HG02798 (cell line): ENCODE results near the gene TXN2.
"Not testable (repeated sequence)": the region's sequence is repeated elsewhere in the genome, so short reads cannot be mapped to it uniquely, and the experiment has no call there.

Experiments
- ATAC-seq: cut with Tn5 transposase; IDR thresholded peaks from one replicate; pipeline ENCODE4 v1.9.1; 2021; ENCODE audit warnings: mild to moderate bottlenecking; ENCODE audit not compliant: unreplicated experiment, poor library complexity

The TXN2 gene

GRCh38 chr22:36481393-36482168 is at the start of gene TXN2:
TSS of gene TXN2 (minus strand) at chr22:36481640. CDS start at chr22:36480837, 803 bp downstream.
- peak; percentile 91 for ATAC-seq

- peak; percentile 96 for ATAC-seq
These were observed 47.6 kb upstream of the TXN2 start, which contains the start of gene EIF3D for GRCh38 chr22:36528795-36529751. TSS of gene EIF3D (minus strand) at chr22:36529166. CDS start at chr22:36526121, 3,045 bp downstream.

- no peak for ATAC-seq
These were observed 46.9 kb upstream of the TXN2 start for GRCh38 chr22:36528341-36528740.

- no peak for ATAC-seq
These were observed 41.2 kb upstream of the TXN2 start for GRCh38 chr22:36522662-36523061.

GRCh38 chr22:36520423-36520822 is 39.0 kb upstream of the TXN2 start:
- no peak for ATAC-seq

- not testable (repeated sequence) for ATAC-seq
These were observed 38.5 kb upstream of the TXN2 start for GRCh38 chr22:36519906-36520305.

- no peak for ATAC-seq
These were observed 33.3 kb upstream of the TXN2 start for GRCh38 chr22:36514766-36515165.

GRCh38 chr22:36512991-36513390 is 31.6 kb upstream of the TXN2 start:
- no peak for ATAC-seq

- ATAC-seq, result no peak
These were observed 30.9 kb upstream of the TXN2 start for GRCh38 chr22:36512333-36512732.

- no peak for ATAC-seq
These were observed 29.8 kb upstream of the TXN2 start for GRCh38 chr22:36510966-36511881.

GRCh38 chr22:36510384-36510783 is 28.9 kb upstream of the TXN2 start:
- ATAC-seq, result no peak

GRCh38 chr22:36507518-36508010 is 26.1 kb upstream of the TXN2 start:
- ATAC-seq, result no peak

- peak; percentile 93 for ATAC-seq
These were observed 25.4 kb upstream of the TXN2 start, which contains the start of gene FOXRED2 for GRCh38 chr22:36506637-36507517. TSS of gene FOXRED2 (minus strand) at chr22:36507040. CDS start at chr22:36506422, 618 bp downstream.

GRCh38 chr22:36505998-36506635 is 24.7 kb upstream of the TXN2 start:
- ATAC-seq, result no peak

GRCh38 chr22:36497910-36498665 is 16.6 kb upstream of the TXN2 start:
- no peak for ATAC-seq

- no peak for ATAC-seq
These were observed 12.3 kb upstream of the TXN2 start for GRCh38 chr22:36493690-36494110.

GRCh38 chr22:36492109-36492508 is 10.7 kb upstream of the TXN2 start:
- no peak for ATAC-seq

GRCh38 chr22:36491155-36491554 is 9.7 kb upstream of the TXN2 start:
- no peak for ATAC-seq
